Mammary epithelial cell (primary cell): ENCODE measurements around the gene SUPT4H1.

ENCODE experiments used
- EZH2 ChIP-seq: IDR thresholded peaks from 2 replicates; pipeline ENCODE4 v1.6.1; 2012; ENCODE audit warnings: low read length, inconsistent platforms, borderline replicate concordance
- TF ChIP-seq, protein P1 (sequence below), 2 donors: IDR thresholded peaks in 1 of 2; conservative IDR thresholded peaks in 1 of 2; 2 replicates each; pipeline ENCODE4 v1.5.1; 2011 to 2012; ENCODE audit warnings: inconsistent platforms in 2 of 2, low read length in 2 of 2, mild to moderate bottlenecking in 2 of 2, control low read depth in 1 of 2, low read depth in 1 of 2; ENCODE audit not compliant: insufficient read depth in 1 of 2; ENCODE audit errors: extremely low read depth in 1 of 2

DNA sequence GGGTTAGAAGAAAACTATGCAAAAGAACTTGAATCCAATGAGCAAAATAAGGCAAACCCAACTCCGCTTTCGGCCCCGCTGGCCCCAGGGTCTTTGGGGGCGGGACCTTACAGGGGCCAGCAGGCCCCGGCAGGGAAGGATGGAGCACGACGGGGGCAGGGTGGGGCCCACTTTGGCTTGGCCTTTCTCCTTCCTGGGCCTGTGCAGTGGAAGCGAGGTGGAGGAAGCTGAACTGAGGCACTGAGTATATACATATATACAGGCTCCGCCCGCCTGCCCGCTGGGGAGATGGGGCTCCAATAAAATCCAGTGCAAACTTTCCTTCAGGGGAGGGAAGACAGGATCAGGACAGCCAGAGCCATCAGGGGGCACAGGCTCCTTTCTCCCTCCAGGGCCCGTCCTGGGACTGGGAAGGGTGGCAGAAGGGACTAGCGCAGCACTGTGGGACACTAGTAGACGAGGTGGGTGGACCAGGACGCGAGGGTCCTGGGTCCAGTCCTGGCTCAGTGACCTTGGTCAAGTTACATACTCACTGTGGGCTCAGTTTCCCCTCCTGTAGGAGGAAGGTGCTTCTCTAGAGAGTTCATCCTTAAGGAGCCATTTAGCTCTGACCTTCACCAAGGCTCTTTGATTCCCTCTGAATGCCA, 50.4 kb downstream of the SUPT4H1 start:
- TF ChIP-seq EZH2, result no peak
- TF ChIP-seq, protein P1, sequence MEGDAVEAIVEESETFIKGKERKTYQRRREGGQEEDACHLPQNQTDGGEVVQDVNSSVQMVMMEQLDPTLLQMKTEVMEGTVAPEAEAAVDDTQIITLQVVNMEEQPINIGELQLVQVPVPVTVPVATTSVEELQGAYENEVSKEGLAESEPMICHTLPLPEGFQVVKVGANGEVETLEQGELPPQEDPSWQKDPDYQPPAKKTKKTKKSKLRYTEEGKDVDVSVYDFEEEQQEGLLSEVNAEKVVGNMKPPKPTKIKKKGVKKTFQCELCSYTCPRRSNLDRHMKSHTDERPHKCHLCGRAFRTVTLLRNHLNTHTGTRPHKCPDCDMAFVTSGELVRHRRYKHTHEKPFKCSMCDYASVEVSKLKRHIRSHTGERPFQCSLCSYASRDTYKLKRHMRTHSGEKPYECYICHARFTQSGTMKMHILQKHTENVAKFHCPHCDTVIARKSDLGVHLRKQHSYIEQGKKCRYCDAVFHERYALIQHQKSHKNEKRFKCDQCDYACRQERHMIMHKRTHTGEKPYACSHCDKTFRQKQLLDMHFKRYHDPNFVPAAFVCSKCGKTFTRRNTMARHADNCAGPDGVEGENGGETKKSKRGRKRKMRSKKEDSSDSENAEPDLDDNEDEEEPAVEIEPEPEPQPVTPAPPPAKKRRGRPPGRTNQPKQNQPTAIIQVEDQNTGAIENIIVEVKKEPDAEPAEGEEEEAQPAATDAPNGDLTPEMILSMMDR (conservative IDR thresholded peaks at IDR 0.05 in 1 of 2, IDR thresholded peaks at IDR 0.05 in 1 of 2; ENCODE audit: extremely low read depth in 1 of 2, insufficient read depth in 1 of 2, low read depth in 1 of 2, low read length in 2 of 2), result no peak
